IMR-90 (cell line): ENCODE data around the gene MED13. TPM values are rescaled to one million over a fixed set of nuclear protein-coding genes. Genes with fewer than 3 reads are reported as not detected.
A peak's percentile ranks its signal among the peaks of the same experiment; 100 is the strongest.

Experiments used
- ATAC-seq: fragments of 200-7000 bp; cut with Tn5 transposase; 2 replicates; pipeline ENCODE4 v1.9.1; 2020; ENCODE audit warnings: low read depth, mild to moderate bottlenecking, moderate library complexity
- BruUV-seq: library from RNA; stranded (reverse); fragments of 400-500 nt; replicated peaks from 2 replicates; lab custom pipeline; 2021; lab: Mats Ljungman, UMichigan
- CTCF ChIA-PET: fragments of 300-600 bp; formaldehyde crosslinking; extraction: SDS; loops from one replicate; lab custom pipeline; 2021; ENCODE audit warnings: antibody characterized with exemption; lab: Yijun Ruan, JAX
- POLR2A ChIA-PET: fragments of 300-600 bp; sonication (Branson Sonifier 250); formaldehyde crosslinking; loops from one replicate; lab custom pipeline; 2022; ENCODE audit warnings: antibody characterized with exemption; ENCODE audit not compliant: unreplicated experiment; lab: Charles Lee
- DNase-seq: peaks from one replicate; pipeline ENCODE4 v3.0.0; 2013
- H2AFZ ChIP-seq: replicated peaks from 2 replicates; pipeline ENCODE3; 2013; ENCODE audit warnings: low read length, mild to moderate bottlenecking; ENCODE audit not compliant: poor library complexity
- H2AK5ac ChIP-seq: 2 replicates; pipeline ENCODE4 v1.6.1; 2013; ENCODE audit warnings: low read depth, low read length, inconsistent platforms
- H2AK9ac ChIP-seq: replicated peaks from 2 replicates; pipeline ENCODE3; 2013; ENCODE audit warnings: mild to moderate bottlenecking, low read depth, low read length, moderate library complexity; ENCODE audit not compliant: poor library complexity
- H2BK120ac ChIP-seq: 2 replicates; pipeline ENCODE4 v1.6.1; 2013; ENCODE audit warnings: low read depth, low read length, inconsistent platforms
- H2BK15ac ChIP-seq: 3 replicates; pipeline ENCODE4 v1.6.1; 2013; ENCODE audit warnings: low read depth, low read length, inconsistent platforms
- H2BK20ac ChIP-seq: 2 replicates; pipeline ENCODE4 v1.6.1; 2013; ENCODE audit warnings: low read depth, mild to moderate bottlenecking, inconsistent platforms, low read length, moderate library complexity
- H2BK5ac ChIP-seq: 2 replicates; pipeline ENCODE4 v1.6.1; 2013; ENCODE audit warnings: mild to moderate bottlenecking, low read depth, low read length, inconsistent platforms; ENCODE audit not compliant: poor library complexity, severe bottlenecking
- H3K14ac ChIP-seq: replicated peaks from 2 replicates; pipeline ENCODE4 v1.6.1; 2013; ENCODE audit warnings: low read depth, low read length, inconsistent platforms
- H3K18ac ChIP-seq: 2 replicates; pipeline ENCODE4 v1.6.1; 2013; ENCODE audit warnings: low read depth, low read length, control low read depth
- H3K23ac ChIP-seq: 2 replicates; pipeline ENCODE4 v1.6.1; 2013; ENCODE audit warnings: low read depth, low read length, inconsistent platforms
- H3K27ac ChIP-seq: 2 replicates; pipeline ENCODE4 v1.5.1; 2013; ENCODE audit warnings: mild to moderate bottlenecking, control low read depth, low read length; ENCODE audit not compliant: insufficient read depth
- H3K27me3 ChIP-seq: 2 replicates; pipeline ENCODE4 v1.6.1; 2013; ENCODE audit warnings: low read length; ENCODE audit not compliant: control insufficient read depth, insufficient read depth
- H3K36me3 ChIP-seq: 2 replicates; pipeline ENCODE4 v1.6.1; 2013; ENCODE audit warnings: low read length, mixed read lengths; ENCODE audit not compliant: control insufficient read depth, insufficient read depth
- H3K4ac ChIP-seq: 2 replicates; pipeline ENCODE4 v1.6.1; 2013; ENCODE audit warnings: low read depth, low read length, inconsistent platforms
- H3K4me1 ChIP-seq: 2 replicates; pipeline ENCODE4 v1.6.1; 2013; ENCODE audit warnings: low read length, mixed read lengths; ENCODE audit not compliant: control insufficient read depth, insufficient read depth
- H3K4me2 ChIP-seq: 2 replicates; pipeline ENCODE4 v1.6.1; 2013; ENCODE audit warnings: low read depth, mild to moderate bottlenecking, control low read depth, low read length, moderate library complexity
- H3K4me3 ChIP-seq: 2 replicates; pipeline ENCODE4 v1.5.1; 2013; ENCODE audit warnings: low read depth, mild to moderate bottlenecking, control low read depth, low read length, moderate library complexity; ENCODE audit not compliant: insufficient read depth
- H3K56ac ChIP-seq: 2 replicates; pipeline ENCODE4 v1.6.1; 2013; ENCODE audit warnings: low read length, inconsistent platforms; ENCODE audit not compliant: insufficient read depth; ENCODE audit errors: extremely low read depth
- H3K79me1 ChIP-seq, 2 experiments: 2 replicates each; pipeline ENCODE4 v1.6.1; 2013; ENCODE audit warnings: low read length in 2 of 2, inconsistent platforms in 1 of 2, low read depth in 1 of 2
- H3K9ac ChIP-seq: 2 replicates; pipeline ENCODE4 v1.6.1; 2013; ENCODE audit warnings: low read depth, low read length, control low read depth
- H3K9me1 ChIP-seq: 2 replicates; pipeline ENCODE4 v1.6.1; 2013; ENCODE audit warnings: low read length, inconsistent platforms; ENCODE audit not compliant: insufficient read depth
- H3K9me3 ChIP-seq: 2 replicates; pipeline ENCODE4 v1.6.1; 2013; ENCODE audit warnings: low read length; ENCODE audit not compliant: control insufficient read depth, insufficient read depth
- H4K20me1 ChIP-seq: 2 replicates; pipeline ENCODE4 v1.6.1; 2013; ENCODE audit warnings: low read length, inconsistent platforms; ENCODE audit not compliant: insufficient read depth
- H4K5ac ChIP-seq: 2 replicates; pipeline ENCODE4 v1.6.1; 2013; ENCODE audit warnings: mild to moderate bottlenecking, low read depth, low read length, control low read depth
- H4K8ac ChIP-seq, 2 experiments: 2 replicates each; pipeline ENCODE4 v1.6.1; 2013; ENCODE audit warnings: low read depth in 2 of 2, low read length in 2 of 2, control low read depth in 1 of 2, inconsistent platforms in 1 of 2
- H4K91ac ChIP-seq: 2 replicates; pipeline ENCODE4 v1.6.1; 2013; ENCODE audit warnings: low read depth, low read length, inconsistent platforms; ENCODE audit not compliant: insufficient read depth
- CEBPB ChIP-seq: IDR thresholded peaks from 2 replicates; pipeline ENCODE4 v1.6.1; 2012; ENCODE audit warnings: low read depth, low read length, improper control_type of control experiment
- MAZ ChIP-seq: IDR thresholded peaks from 2 replicates; pipeline ENCODE4 v1.6.1; 2012; ENCODE audit warnings: low read depth, mild to moderate bottlenecking, low read length, improper control_type of control experiment, moderate library complexity, borderline replicate concordance
- MXI1 ChIP-seq: IDR thresholded peaks from 2 replicates; pipeline ENCODE4 v1.6.1; 2012; ENCODE audit warnings: low read depth, mild to moderate bottlenecking, low read length, moderate library complexity, borderline replicate concordance
- NFE2L2 ChIP-seq: fragments of 150-350 bp; IDR thresholded peaks from 2 replicates; pipeline ENCODE4 v1.6.1; 2016; ENCODE audit warnings: low read depth, mild to moderate bottlenecking, low read length
- POLR2A ChIP-seq: IDR thresholded peaks from 2 replicates; pipeline ENCODE4 v1.6.1; 2012; ENCODE audit warnings: mild to moderate bottlenecking, low read depth, low read length
- WGBS, 2 experiments: methylation state at CpG; one replicate each; pipeline versions ENCODE4 v1.1.5 to v1.1.7; 2013; ENCODE audit warnings: missing lambda C conversion rate in 2 of 2; ENCODE audit not compliant: insufficient read length in 1 of 2; ENCODE audit errors: extremely low coverage in 2 of 2; 5-methylcytosine and 5-hydroxymethylcytosine counted together
- dilution Hi-C: fragments of 300-500 bp; cut with HindIII; formaldehyde crosslinking; loops from one replicate; pipeline ENCODE4 v1.14.3; 2018; ENCODE audit warnings: low sequenced_read_pairs; ENCODE audit not compliant: unreplicated experiment
- in situ Hi-C: fragments of 300-500 bp; cut with MboI; formaldehyde crosslinking; loops from 3 replicates; pipeline ENCODE4 v1.14.3; 2019; ENCODE audit warnings: low sequenced_read_pairs, inconsistent platforms, mixed read lengths
- intact Hi-C: fragments of 100-400 bp; cut with micrococcal nuclease; formaldehyde crosslinking; loops from 2 replicates; pipeline ENCODE4 v1.10.0; 2022
- polyA plus RNA-seq, 3 experiments: library from polyadenylated mRNA; depleted of rRNA; stranded (reverse); fragments of >200 nt; gene quantifications; 2 replicates each; pipeline ENCODE4 v1.2.3, GENCODE V29; 2012; ENCODE audit warnings: low replicate concordance in 1 of 3
- total RNA-seq: library from RNA; depleted of rRNA; stranded (reverse); fragments of >200 nt; gene quantifications from 2 replicates; pipeline ENCODE4 v1.2.3, GENCODE V29; 2012

MED13 gene
- total and polyA plus RNA-seq, 2 of the 4 experiments (the other 2 are of a cell fraction) = 9.7 to 67.2 TPM

DNA sequence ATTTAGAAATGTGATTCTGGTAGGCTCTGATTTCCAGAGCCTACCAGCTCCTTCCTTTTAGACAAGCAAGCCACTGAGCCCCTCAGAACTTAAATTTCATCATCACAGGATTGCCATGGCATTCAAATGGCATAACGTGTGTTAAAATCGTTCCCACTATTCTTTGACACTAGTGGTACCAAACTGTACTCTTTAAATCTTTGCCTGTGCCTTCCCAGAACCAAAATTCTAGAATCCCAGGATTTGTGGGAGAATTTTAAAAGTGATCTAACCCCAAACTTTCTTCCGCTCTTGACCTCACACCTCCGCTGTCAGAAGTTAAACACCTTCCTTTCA, 137.0 kb downstream of the MED13 start:
- no CpG with 5 or more reads among the region's 4 CpGs for WGBS, 2 experiments
- no peaks in the 10 kb centered on the region for H4K20me1 ChIP-seq
- TF ChIP-seq POLR2A = no peak
- TF ChIP-seq MAZ = no peak
- no peak for TF ChIP-seq NFE2L2
- peak; percentile 21; the same call in 1 of the 2 replicates for TF ChIP-seq CEBPB
- no peak for TF ChIP-seq MXI1
- H4K5ac ChIP-seq = peak overlapping the region; percentile 92
- H3K9me3 ChIP-seq = no peaks in the 10 kb centered on the region
- H2BK20ac ChIP-seq = peak overlapping the region; percentile 22; the same call in 1 of the 2 replicates
- H2BK120ac ChIP-seq = peak overlapping the region; percentile 21; the same call in 1 of the 2 replicates
- POLR2A ChIA-PET = no interaction called here
- H3K27me3 ChIP-seq = no peaks in the 10 kb centered on the region
- dilution Hi-C loops = no loop called here
- H3K9ac ChIP-seq = peak overlapping the region; percentile 35; the same call in 1 of the 2 replicates
- H3K23ac ChIP-seq = peak overlapping the region; percentile 34; the same call in 1 of the 2 replicates
- peak overlapping the region; percentile 33; the same call in 1 of the 2 replicates for H3K4me3 ChIP-seq
- H2BK15ac ChIP-seq = peak overlapping the region; percentile 17; the same call in 1 of the 3 replicates
- H3K18ac ChIP-seq = peak overlapping the region; percentile 18; the same call in 1 of the 2 replicates
- in situ Hi-C loops = no loop called here
- H2AK9ac ChIP-seq = peak overlapping the region; percentile 12
- intact Hi-C loops = no loop called here
- ATAC-seq = no peak
- BruUV-seq = no TSS peak
- peak overlapping the region; percentile 82 to 100 for H4K8ac ChIP-seq
- no peak overlapping the region for H3K27ac ChIP-seq
- no peak overlapping the region for H2AK5ac ChIP-seq
- H3K4me1 ChIP-seq = peaks cover 3% of the 10 kb centered on the region
- H3K4me2 ChIP-seq = peak overlapping the region; percentile 82; the same call in 1 of the 2 replicates
- H3K79me1 ChIP-seq = peaks cover 10 to 32% of the 10 kb centered on the region in 2 experiments
- peaks cover 6% of the 10 kb centered on the region for H3K9me1 ChIP-seq
- no peak for DNase-seq
- H3K56ac ChIP-seq = peak overlapping the region; percentile 35; the same call in 1 of the 2 replicates
- CTCF ChIA-PET = no interaction called here
- peak overlapping the region; percentile 94 for H2AFZ ChIP-seq
- peaks cover 2% of the 10 kb centered on the region for H3K36me3 ChIP-seq
- peak overlapping the region; percentile 58; the same call in 1 of the 2 replicates for H4K91ac ChIP-seq
- H3K14ac ChIP-seq = peak overlapping the region; percentile 80
- peak overlapping the region; percentile 62 for H3K4ac ChIP-seq
- H2BK5ac ChIP-seq = peak overlapping the region; percentile 36
